Mesenchymal stem cell (in vitro differentiated cells and primary cell): Measurements from ENCODE around the gene TOB1.
A peak's percentile ranks its signal among the peaks of the same experiment; 100 is the strongest.

Experiments used
- DNase-seq: peaks from one replicate; pipeline ENCODE4 v3.0.0-alpha.2; 2013
- H2AFZ ChIP-seq: one replicate; pipeline ENCODE4 v1.6.1; 2013; ENCODE audit warnings: low read depth, mild to moderate bottlenecking, control low read depth, inconsistent platforms, low read length, moderate library complexity
- H2AK5ac ChIP-seq: 2 replicates; pipeline ENCODE4 v1.6.1; 2013; ENCODE audit warnings: low read length, moderate library complexity, mild to moderate bottlenecking, inconsistent platforms; ENCODE audit not compliant: severe bottlenecking
- H2BK120ac ChIP-seq: one replicate; pipeline ENCODE4 v1.6.1; 2013; ENCODE audit warnings: low read depth, mild to moderate bottlenecking, inconsistent platforms, low read length, moderate library complexity
- H2BK12ac ChIP-seq, 2 experiments: one replicate each; pipeline ENCODE4 v1.6.1; 2013; ENCODE audit warnings: inconsistent platforms in 2 of 2, low read length in 2 of 2, mild to moderate bottlenecking in 2 of 2, moderate library complexity in 2 of 2, control low read depth in 1 of 2
- H2BK15ac ChIP-seq: one replicate; pipeline ENCODE4 v1.6.1; 2013; ENCODE audit warnings: mild to moderate bottlenecking, low read depth, inconsistent platforms; ENCODE audit not compliant: poor library complexity, severe bottlenecking
- H2BK5ac ChIP-seq: 2 replicates; pipeline ENCODE4 v1.6.1; 2013; ENCODE audit warnings: low read depth, mild to moderate bottlenecking, low read length, control low read depth, inconsistent platforms; ENCODE audit not compliant: poor library complexity, severe bottlenecking
- H3K14ac ChIP-seq, 2 experiments: one replicate each; pipeline ENCODE4 v1.6.1; 2013; ENCODE audit warnings: inconsistent platforms in 2 of 2, low read length in 2 of 2, control low read depth in 1 of 2, mild to moderate bottlenecking in 1 of 2, moderate library complexity in 1 of 2
- H3K18ac ChIP-seq, 2 experiments: one replicate each; pipeline ENCODE4 v1.6.1; 2013; ENCODE audit warnings: inconsistent platforms in 2 of 2, low read length in 2 of 2, control low read depth in 1 of 2, low read depth in 1 of 2, mild to moderate bottlenecking in 1 of 2
- H3K23ac ChIP-seq, 2 experiments: one replicate each; pipeline ENCODE4 v1.6.1; 2013; ENCODE audit warnings: inconsistent platforms in 2 of 2, low read length in 2 of 2, mild to moderate bottlenecking in 2 of 2, moderate library complexity in 2 of 2, control low read depth in 1 of 2
- H3K27ac ChIP-seq: 2 replicates; pipeline ENCODE4 v1.5.1; 2013; ENCODE audit warnings: mild to moderate bottlenecking, moderate library complexity, low read length, control low read depth, inconsistent platforms; ENCODE audit not compliant: poor library complexity, severe bottlenecking
- H3K27me3 ChIP-seq, 2 experiments: 2 replicates each; pipeline versions ENCODE4 v1.6.1 to v1.7.0; 2013; ENCODE audit warnings: low read length in 2 of 2, mild to moderate bottlenecking in 2 of 2, moderate library complexity in 2 of 2, control low read depth in 1 of 2, inconsistent platforms in 1 of 2; ENCODE audit not compliant: control insufficient read depth in 1 of 2, insufficient read depth in 1 of 2
- H3K36me3 ChIP-seq, 2 experiments: 2 replicates each; pipeline versions ENCODE4 v1.6.1 to v1.7.0; 2013; ENCODE audit warnings: low read length in 2 of 2, control low read depth in 1 of 2, inconsistent platforms in 1 of 2, low read depth in 1 of 2, mild to moderate bottlenecking in 1 of 2; ENCODE audit not compliant: insufficient read depth in 2 of 2, control insufficient read depth in 1 of 2
- H3K4ac ChIP-seq, 2 experiments: one replicate each; pipeline ENCODE4 v1.6.1; 2013; ENCODE audit warnings: inconsistent platforms in 2 of 2, low read length in 2 of 2, mild to moderate bottlenecking in 2 of 2, moderate library complexity in 2 of 2, control low read depth in 1 of 2, low read depth in 1 of 2
- H3K4me1 ChIP-seq: 2 replicates; pipeline ENCODE4 v1.6.1; 2013; ENCODE audit warnings: low read depth, low read length, control low read depth; ENCODE audit not compliant: control insufficient read depth, insufficient read depth
- H3K4me2 ChIP-seq: 2 replicates; pipeline ENCODE4 v1.6.1; 2013; ENCODE audit warnings: low read length, mild to moderate bottlenecking, inconsistent platforms; ENCODE audit not compliant: poor library complexity, severe bottlenecking
- H3K4me3 ChIP-seq, 2 experiments: 2 replicates each; pipeline versions ENCODE4 v1.5.1 to v1.7.0; 2013; ENCODE audit warnings: low read length in 2 of 2, mild to moderate bottlenecking in 2 of 2, control low read depth in 1 of 2, low read depth in 1 of 2; ENCODE audit not compliant: insufficient read depth in 1 of 2
- H3K79me1 ChIP-seq: replicated peaks from 2 replicates; pipeline ENCODE4 v1.6.1; 2013; ENCODE audit warnings: mild to moderate bottlenecking, control low read depth, low read length, inconsistent platforms; ENCODE audit not compliant: poor library complexity, severe bottlenecking
- H3K9ac ChIP-seq: 2 replicates; pipeline ENCODE4 v1.7.0; 2013; ENCODE audit warnings: mild to moderate bottlenecking, low read length, moderate library complexity
- H3K9me3 ChIP-seq: 2 replicates; pipeline ENCODE4 v1.7.0; 2013; ENCODE audit warnings: mild to moderate bottlenecking, low read length; ENCODE audit not compliant: control insufficient read depth
- H4K8ac ChIP-seq: one replicate; pipeline ENCODE4 v1.6.1; 2013; ENCODE audit warnings: inconsistent platforms, mild to moderate bottlenecking, low read length, moderate library complexity
- H4K91ac ChIP-seq: one replicate; pipeline ENCODE4 v1.6.1; 2013; ENCODE audit warnings: mild to moderate bottlenecking, low read length, inconsistent platforms
- WGBS: methylation state at CpG from one replicate; pipeline ENCODE4 v1.1.7; 2013; ENCODE audit warnings: mixed read lengths; 5-methylcytosine and 5-hydroxymethylcytosine counted together

Gene TOB1

GRCh38 chr17:50834429-50835300 is 31.5 kb downstream of the TOB1 start:
- H3K4me2 ChIP-seq, result peak overlapping the region; percentile 31
- H3K4ac ChIP-seq, result no peak overlapping the region
- H3K9ac ChIP-seq, result peak overlapping the region; percentile 48
- H2BK120ac ChIP-seq, result no peak overlapping the region
- H2BK12ac ChIP-seq, result no peak overlapping the region
- WGBS, result 76% methylated on average over 37 of the region's 38 CpGs
- H3K14ac ChIP-seq, result peak overlapping the region in 1 of 2 experiments; percentile 3
- peak overlapping the region; percentile 36 to 57 for H3K4me3 ChIP-seq
- peaks cover 24% of the 10 kb centered on the region for H3K4me1 ChIP-seq
- no peak overlapping the region for H3K23ac ChIP-seq
- no peak overlapping the region for H2AFZ ChIP-seq
- no peaks in the 10 kb centered on the region for H3K36me3 ChIP-seq
- no peak overlapping the region for H4K8ac ChIP-seq
- H3K18ac ChIP-seq, result no peak overlapping the region
- no peak overlapping the region for H2AK5ac ChIP-seq
- no peaks in the 10 kb centered on the region for H3K79me1 ChIP-seq
- DNase-seq, result peak; percentile 9
- no peak overlapping the region for H2BK5ac ChIP-seq
- H3K27me3 ChIP-seq, result peaks cover 21 to 34% of the 10 kb centered on the region in 2 experiments
- no peaks in the 10 kb centered on the region for H3K9me3 ChIP-seq
- H4K91ac ChIP-seq, result no peak overlapping the region
- no peak overlapping the region for H2BK15ac ChIP-seq
- H3K27ac ChIP-seq, result no peak overlapping the region

- H3K79me1 ChIP-seq, result no peaks in the 10 kb centered on the region
- no peak overlapping the region for H3K23ac ChIP-seq
- WGBS, result 88% methylated on average over 38 of the region's 38 CpGs
- H2BK5ac ChIP-seq, result no peak overlapping the region
- H2BK12ac ChIP-seq, result no peak overlapping the region
- no peaks in the 10 kb centered on the region for H3K36me3 ChIP-seq
- no peak overlapping the region for H3K4me3 ChIP-seq
- H2AK5ac ChIP-seq, result no peak overlapping the region
- H3K4me2 ChIP-seq, result no peak overlapping the region
- H3K27ac ChIP-seq, result no peak overlapping the region
- H4K8ac ChIP-seq, result no peak overlapping the region
- peaks cover 24% of the 10 kb centered on the region for H3K4me1 ChIP-seq
- no peak overlapping the region for H3K9ac ChIP-seq
- no peak for DNase-seq
- no peak overlapping the region for H3K4ac ChIP-seq
- no peaks in the 10 kb centered on the region for H3K9me3 ChIP-seq
- no peak overlapping the region for H4K91ac ChIP-seq
- H2AFZ ChIP-seq, result no peak overlapping the region
- H3K18ac ChIP-seq, result no peak overlapping the region
- no peak overlapping the region for H3K14ac ChIP-seq
- H2BK120ac ChIP-seq, result no peak overlapping the region
- H3K27me3 ChIP-seq, result peaks cover 21 to 34% of the 10 kb centered on the region in 2 experiments
- no peak overlapping the region for H2BK15ac ChIP-seq
Observed at GRCh38 chr17:50833510-50834428, 32.4 kb downstream of the TOB1 start.

GRCh38 chr17:50832864-50833381 is 33.2 kb downstream of the TOB1 start:
- no peak overlapping the region for H3K9ac ChIP-seq
- H3K4me1 ChIP-seq, result peaks cover 24% of the 10 kb centered on the region
- no peak overlapping the region for H3K23ac ChIP-seq
- WGBS, result 77% methylated on average over 13 of the region's 13 CpGs
- peaks cover 21 to 35% of the 10 kb centered on the region in 2 experiments for H3K27me3 ChIP-seq
- H2AK5ac ChIP-seq, result no peak overlapping the region
- H4K8ac ChIP-seq, result no peak overlapping the region
- no peaks in the 10 kb centered on the region for H3K36me3 ChIP-seq
- no peak overlapping the region for H3K27ac ChIP-seq
- H2BK15ac ChIP-seq, result no peak overlapping the region
- H3K4me2 ChIP-seq, result no peak overlapping the region
- H4K91ac ChIP-seq, result no peak overlapping the region
- no peak overlapping the region for H2AFZ ChIP-seq
- no peak overlapping the region for H2BK12ac ChIP-seq
- H3K14ac ChIP-seq, result no peak overlapping the region
- no peak overlapping the region for H2BK120ac ChIP-seq
- no peak overlapping the region for H3K18ac ChIP-seq
- no peak for DNase-seq
- no peaks in the 10 kb centered on the region for H3K9me3 ChIP-seq
- H3K4me3 ChIP-seq, result no peak overlapping the region
- H3K4ac ChIP-seq, result no peak overlapping the region
- no peaks in the 10 kb centered on the region for H3K79me1 ChIP-seq
- no peak overlapping the region for H2BK5ac ChIP-seq
